ENCODE data around the gene SAP30L.

- no peak for TF ChIP-seq CTCF (IDR thresholded peaks at IDR 0.05)
- no peak for TF ChIP-seq POLR2A (IDR thresholded peaks at IDR 0.05)
- no peak for TF ChIP-seq POLR2AphosphoS5 (IDR thresholded peaks at IDR 0.05)
- TF ChIP-seq EP300 (IDR thresholded peaks at IDR 0.05; ENCODE audit: low read depth): no peak
Measured at GRCh38 chr5:154444556-154445421, 1.0 kb upstream of the SAP30L start.

Data from transverse colon (tissue), 4 donors.